Measurements from ENCODE around the gene ZDHHC3.

GRCh38 chr3:44961888-44962287, 14.1 kb downstream of the ZDHHC3 start:
- peak; percentile 38 for TF ChIP-seq GATA2 (IDR thresholded peaks at IDR 0.05; ENCODE audit: low read depth, low read length)
- 0 out of 2 replicates have a peak, but pooled peaks have one; percentile 24 for TF ChIP-seq GATA3 (IDR thresholded peaks at IDR 0.05; ENCODE audit: low read depth, low read length)
